Measurements from ENCODE around the gene FOXK1. TPM values are rescaled to one million over a fixed set of nuclear protein-coding genes. Genes with fewer than 3 reads are reported as not detected.
A peak's percentile ranks its signal among the peaks of the same experiment; 100 is the strongest.

FOXK1 gene
- total RNA-seq, 1 experiment from 2014 or later, result 50.8 TPM

DNA sequence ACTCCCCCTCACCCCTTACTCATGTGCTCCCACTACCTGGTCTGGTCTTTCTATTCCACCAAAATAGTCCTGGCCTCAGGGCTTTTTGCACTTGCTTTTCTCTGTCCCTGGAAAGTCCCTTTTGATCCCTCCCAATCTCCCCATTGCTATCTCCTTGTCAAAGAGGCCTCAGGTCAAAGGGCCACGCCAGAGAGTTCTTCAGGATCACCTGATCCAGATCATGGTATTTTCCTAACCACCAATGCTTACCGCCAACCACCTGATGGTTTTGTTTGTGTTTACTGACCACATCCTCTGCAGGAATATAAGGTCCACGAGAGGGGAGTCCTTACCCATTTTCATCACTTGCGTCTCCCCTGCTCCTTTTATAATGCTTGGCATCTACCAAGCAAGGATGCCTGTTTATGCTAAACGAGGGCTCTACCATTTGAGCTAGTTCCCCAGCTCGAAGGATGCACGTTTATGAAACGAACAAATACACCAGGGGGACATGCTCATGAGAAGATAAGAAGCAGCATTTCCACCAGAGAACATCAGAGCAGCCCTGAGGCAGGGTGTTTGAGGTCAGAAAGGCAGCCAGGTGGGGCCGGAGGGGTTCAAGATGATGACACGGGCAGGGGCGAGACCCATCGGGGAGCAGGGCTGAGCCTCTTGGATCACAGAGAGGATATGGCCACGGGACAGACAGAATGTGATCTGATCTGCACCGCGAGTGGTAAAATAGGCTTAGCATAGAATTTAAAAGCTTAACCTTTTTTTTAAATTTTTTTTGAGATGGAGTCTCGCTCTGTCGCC, 43.1 kb upstream of the FOXK1 start:
- intact Hi-C loops (cut with micrococcal nuclease; ENCODE audit: unreplicated experiment), result no loop called here
- Mint-ChIP-seq H3K4me1 (ENCODE audit: low read depth, unreplicated experiment) (peaks cover 9% of the 10 kb centered on the region), H3K36me3 (ENCODE audit: insufficient read depth, unreplicated experiment) (peaks cover 6% of the 10 kb centered on the region), H3K27me3 (ENCODE audit: insufficient read depth, unreplicated experiment) (no peaks in the 10 kb centered on the region), H3K4me3 (ENCODE audit: unreplicated experiment) (peak overlapping the region; percentile 46), H3K27ac (ENCODE audit: unreplicated experiment) (peak overlapping the region; percentile 56), H3K9me3 (ENCODE audit: unreplicated experiment) (no peaks in the 10 kb centered on the region)
- no peak overlapping the region for H3K4me3 ChIP-seq (ENCODE audit: low read depth, low read length)
- POLR2A ChIA-PET, result no interaction called here
- peaks cover 12% of the 10 kb centered on the region for H3K4me1 ChIP-seq
- BruUV-seq (replicated peaks), result no TSS peak
- H3K36me3 ChIP-seq (ENCODE audit: control insufficient read depth, insufficient read depth, low read length), result no peaks in the 10 kb centered on the region
- CTCF ChIA-PET, result no interaction called here
- DNase-seq, result peak; percentile 32 to 56
- H3K27me3 ChIP-seq (replicated peaks; ENCODE audit: control insufficient read depth, insufficient read depth, low read length), result no peaks in the 10 kb centered on the region
- no peaks in the 10 kb centered on the region for H3K9me3 ChIP-seq
- TF ChIP-seq CTCF (IDR thresholded peaks at IDR 0.05; ENCODE audit: insufficient read depth in 1 of 2, low read depth in 1 of 2, low read length in 1 of 2, severe bottlenecking in 1 of 2, unreplicated experiment in 1 of 2), result no peak

DNA sequence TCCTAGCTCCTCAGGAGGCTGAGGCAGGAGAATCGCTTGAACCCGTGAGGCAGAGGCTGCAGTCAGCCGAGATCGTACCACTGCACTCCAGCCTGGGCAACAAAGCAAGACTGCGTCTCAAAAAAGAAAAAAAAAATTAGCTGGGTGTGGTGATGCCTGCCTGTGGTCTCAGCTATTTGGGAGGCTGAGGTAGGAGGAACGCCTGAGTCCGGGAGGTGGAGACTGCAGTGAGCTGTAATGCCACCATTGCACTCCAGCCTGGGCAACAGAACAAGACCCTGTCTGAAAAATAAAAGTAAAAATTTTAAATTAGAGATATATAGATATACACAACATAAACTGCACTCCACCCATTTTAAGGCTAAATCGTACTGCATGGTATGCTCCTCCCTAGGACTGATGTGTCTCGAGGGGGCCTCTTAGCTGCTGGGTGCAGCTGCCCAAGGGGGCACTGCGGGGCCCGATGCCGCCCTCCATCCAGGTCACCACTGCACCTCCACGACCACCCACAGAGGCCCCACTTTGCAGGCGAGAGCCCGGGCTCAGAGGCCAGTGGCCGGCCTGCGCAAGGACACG, 40.9 kb upstream of the FOXK1 start:
- Histone ChIP-seq H3K4me1 (peaks cover 12% of the 10 kb centered on the region), H3K4me3 (ENCODE audit: low read depth, low read length) (peak overlapping the region; percentile 43), H3K9me3 (no peaks in the 10 kb centered on the region), H3K36me3 (ENCODE audit: control insufficient read depth, insufficient read depth, low read length) (no peaks in the 10 kb centered on the region), H3K27me3 (replicated peaks; ENCODE audit: control insufficient read depth, insufficient read depth, low read length) (no peaks in the 10 kb centered on the region)
- Mint-ChIP-seq H3K27ac (ENCODE audit: unreplicated experiment) (peak overlapping the region; percentile 98), H3K4me3 (ENCODE audit: unreplicated experiment) (peak overlapping the region; percentile 95), H3K36me3 (ENCODE audit: insufficient read depth, unreplicated experiment) (peaks cover 6% of the 10 kb centered on the region), H3K4me1 (ENCODE audit: low read depth, unreplicated experiment) (peaks cover 9% of the 10 kb centered on the region), H3K27me3 (ENCODE audit: insufficient read depth, unreplicated experiment) (no peaks in the 10 kb centered on the region), H3K9me3 (ENCODE audit: unreplicated experiment) (no peaks in the 10 kb centered on the region)
- TF ChIP-seq CTCF (IDR thresholded peaks at IDR 0.05; ENCODE audit: insufficient read depth in 1 of 2, low read depth in 1 of 2, low read length in 1 of 2, severe bottlenecking in 1 of 2, unreplicated experiment in 1 of 2), result no peak
- BruUV-seq (replicated peaks), result TSS peak; percentile 84
- CTCF ChIA-PET, result interaction anchor here (0.7 to 1.8 kb wide), 8 partner anchors 9 to 333 kb away, joined by 3 to 13 read pairs (median 4); partner anchors contain the start of gene FOXK1
- intact Hi-C loops (cut with micrococcal nuclease; ENCODE audit: unreplicated experiment), result loop anchor here (1.0 to 5.0 kb wide), 3 partner anchors 41 to 113 kb away; partner anchors contain the start of gene FOXK1
- POLR2A ChIA-PET, result interaction anchor here (0.7 to 1.4 kb wide), 6 partner anchors 9 to 333 kb away, joined by 3 to 10 read pairs (median 6); partner anchors contain the start of genes AP5Z1 and FOXK1
- no peak for DNase-seq

DNA sequence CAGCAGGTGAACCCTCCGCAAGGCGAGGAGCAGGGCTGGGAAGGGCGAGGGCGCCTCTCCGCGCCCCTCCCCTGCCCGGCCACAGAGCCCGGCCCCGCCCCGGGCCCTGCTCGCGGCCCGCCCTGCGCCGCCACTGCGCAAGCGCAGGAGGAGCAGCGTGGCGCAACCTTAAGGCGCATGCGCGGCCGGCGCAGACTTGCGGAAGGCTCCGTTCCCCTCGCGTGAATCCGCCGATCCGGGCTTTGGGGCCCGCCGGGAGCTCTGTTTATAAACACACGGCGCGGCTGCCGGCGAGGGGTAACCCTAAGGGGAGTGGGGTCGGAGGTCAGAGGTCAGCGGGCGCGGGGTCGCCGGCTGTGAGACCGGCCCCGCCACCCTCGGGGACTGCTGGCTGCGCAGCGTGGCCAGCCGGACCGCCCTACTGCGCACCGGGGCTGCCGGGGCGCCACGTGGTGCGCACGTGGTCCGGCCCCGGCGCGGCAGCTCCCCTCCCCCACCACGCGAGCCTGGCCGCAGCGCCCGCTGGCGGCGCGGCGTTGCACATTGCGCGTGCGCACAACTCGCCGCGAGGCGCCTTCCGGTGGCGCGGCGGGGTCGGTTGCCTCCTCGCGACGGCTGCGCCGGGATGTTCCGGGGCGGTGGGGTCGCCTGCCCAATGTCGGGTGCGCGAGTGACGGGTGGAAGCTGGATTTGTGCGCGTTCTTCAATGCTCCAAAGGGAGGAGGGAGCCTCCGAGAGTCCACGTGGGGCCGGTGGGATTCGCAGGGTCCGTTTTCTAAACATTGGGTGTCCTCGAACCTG, 40.2 kb upstream of the FOXK1 start:
- peak; percentile 15 to 31 for TF ChIP-seq CTCF (IDR thresholded peaks at IDR 0.05; ENCODE audit: insufficient read depth in 1 of 2, low read depth in 1 of 2, low read length in 1 of 2, severe bottlenecking in 1 of 2, unreplicated experiment in 1 of 2)
- CTCF ChIA-PET, result interaction anchor here (0.7 to 1.8 kb wide), 9 partner anchors 10 to 332 kb away, joined by 3 to 13 read pairs (median 3); partner anchors contain the start of gene FOXK1
- H3K4me3 Mint-ChIP-seq (ENCODE audit: unreplicated experiment), result peak overlapping the region; percentile 95
- peaks cover 6% of the 10 kb centered on the region for H3K36me3 Mint-ChIP-seq (ENCODE audit: insufficient read depth, unreplicated experiment)
- BruUV-seq (replicated peaks), result no TSS peak
- intact Hi-C loops (cut with micrococcal nuclease; ENCODE audit: unreplicated experiment), result loop anchor here (1.0 to 5.0 kb wide), 4 partner anchors 9 to 112 kb away; partner anchors contain the start of gene FOXK1
- POLR2A ChIA-PET, result interaction anchor here (0.6 to 1.4 kb wide), 6 partner anchors 10 to 332 kb away, joined by 4 to 10 read pairs (median 6); partner anchors contain the start of genes AP5Z1 and FOXK1
- Histone ChIP-seq H3K9me3 (no peaks in the 10 kb centered on the region), H3K4me1 (peaks cover 12% of the 10 kb centered on the region), H3K27me3 (replicated peaks; ENCODE audit: control insufficient read depth, insufficient read depth, low read length) (no peaks in the 10 kb centered on the region), H3K36me3 (ENCODE audit: control insufficient read depth, insufficient read depth, low read length) (no peaks in the 10 kb centered on the region), H3K4me3 (ENCODE audit: low read depth, low read length) (peak overlapping the region; percentile 83)
- H3K9me3 Mint-ChIP-seq (ENCODE audit: unreplicated experiment), result no peaks in the 10 kb centered on the region
- DNase-seq, result peak; percentile 95 to 97
- H3K27ac Mint-ChIP-seq (ENCODE audit: unreplicated experiment), result peak overlapping the region; percentile 98
- H3K4me1 Mint-ChIP-seq (ENCODE audit: low read depth, unreplicated experiment), result peaks cover 9% of the 10 kb centered on the region
- H3K27me3 Mint-ChIP-seq (ENCODE audit: insufficient read depth, unreplicated experiment), result no peaks in the 10 kb centered on the region

All from Caco-2 (cell line).